GM19397 (cell line): ENCODE measurements around the gene ZFTA.
A peak's percentile ranks its signal among the peaks of the same experiment; 100 is the strongest.
"Not testable (repeated sequence)": the region's sequence is repeated elsewhere in the genome, so short reads cannot be mapped to it uniquely, and the experiment has no call there.

ENCODE experiments used
- ATAC-seq: cut with Tn5 transposase; IDR thresholded peaks from one replicate; pipeline ENCODE4 v1.9.1; 2021; ENCODE audit warnings: mild to moderate bottlenecking, moderate library complexity; ENCODE audit not compliant: unreplicated experiment

Gene ZFTA

DNA sequence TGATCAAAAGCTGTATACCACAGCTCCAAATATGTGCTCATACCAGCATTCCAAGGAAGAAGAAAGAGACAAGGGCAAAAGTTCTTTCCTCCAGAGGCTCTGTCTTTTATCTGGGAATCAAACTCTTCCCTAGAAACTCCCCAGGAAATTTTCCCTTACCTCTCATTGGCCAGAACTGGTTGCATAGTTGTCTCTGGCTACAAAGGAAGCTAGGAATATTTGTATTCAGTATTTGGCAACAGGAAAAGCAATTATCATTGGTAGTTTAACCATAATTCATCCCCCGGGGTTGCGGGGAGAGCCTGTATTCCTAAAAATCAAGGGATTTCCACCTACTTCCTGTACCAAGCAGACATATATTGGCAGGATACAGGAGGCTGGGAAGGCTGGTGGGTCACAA, 10.5 kb upstream of the ZFTA start:
- no peak for ATAC-seq

DNA sequence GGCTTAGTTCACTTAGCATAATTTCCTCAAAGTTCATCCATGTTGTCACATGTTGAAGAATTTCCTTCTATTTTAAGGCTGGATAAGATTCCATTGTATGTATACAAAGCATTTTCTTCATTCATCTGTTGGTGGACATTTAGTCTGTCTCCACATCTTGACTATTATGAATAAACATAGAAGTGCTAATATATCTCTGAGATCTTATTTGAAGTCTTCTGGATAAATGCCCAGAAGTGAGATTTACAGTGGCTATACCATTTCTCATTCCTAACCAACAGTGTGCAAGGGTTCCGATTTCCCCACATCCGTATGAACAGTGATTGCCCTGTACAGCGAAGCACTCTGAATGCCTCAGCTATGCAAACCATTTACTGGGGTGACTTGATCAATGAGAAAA, 6.6 kb upstream of the ZFTA start:
- no peak for ATAC-seq

DNA sequence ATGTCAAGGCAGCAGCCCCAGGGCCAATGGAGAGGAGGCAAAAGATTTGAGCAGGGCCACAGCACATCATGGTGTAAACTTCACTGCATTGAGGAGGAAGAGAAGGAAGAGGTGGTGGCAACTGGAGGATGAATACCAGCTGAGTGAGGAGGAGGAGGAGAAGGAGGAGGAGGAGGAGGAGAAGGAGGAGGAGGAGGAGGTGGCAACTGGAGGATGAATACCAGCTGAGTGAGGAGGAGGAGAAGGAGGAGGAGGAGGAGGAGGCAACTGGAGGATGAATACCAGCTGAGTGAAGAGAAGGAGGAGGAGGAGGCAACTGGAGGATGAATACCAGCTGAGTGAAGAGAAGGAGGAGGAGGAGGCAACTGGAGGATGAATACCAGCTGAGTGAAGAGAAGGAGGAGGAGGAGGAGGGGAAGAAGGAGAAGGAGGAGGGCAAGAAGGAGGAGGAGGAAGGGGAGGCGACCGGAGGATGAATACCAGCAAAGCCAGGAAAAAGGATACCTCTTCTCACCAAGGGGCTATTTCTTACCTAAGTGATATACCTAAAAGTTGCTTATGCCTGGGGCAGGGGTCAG, 3.3 kb upstream of the ZFTA start:
- not testable (repeated sequence) for ATAC-seq

DNA sequence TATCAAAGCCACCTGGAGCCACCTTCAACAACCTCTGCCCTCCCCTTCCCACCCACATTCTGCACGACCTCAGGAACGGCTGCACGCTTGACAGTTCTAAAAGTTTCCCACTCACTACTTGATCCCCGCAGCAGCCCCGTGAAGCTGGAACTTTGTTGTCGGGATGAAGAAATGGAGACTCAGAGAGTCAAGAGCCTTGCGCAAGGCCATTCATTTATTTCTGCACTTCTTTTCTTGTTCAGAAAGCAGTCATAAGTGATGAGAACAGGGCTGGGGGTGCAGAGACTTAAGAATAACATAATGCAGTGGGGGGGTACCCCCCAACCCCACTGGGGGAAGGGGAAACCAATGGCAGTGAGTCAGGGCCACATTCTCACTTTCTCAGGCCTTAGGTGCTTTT, 2.2 kb upstream of the ZFTA start:
- no peak for ATAC-seq

DNA sequence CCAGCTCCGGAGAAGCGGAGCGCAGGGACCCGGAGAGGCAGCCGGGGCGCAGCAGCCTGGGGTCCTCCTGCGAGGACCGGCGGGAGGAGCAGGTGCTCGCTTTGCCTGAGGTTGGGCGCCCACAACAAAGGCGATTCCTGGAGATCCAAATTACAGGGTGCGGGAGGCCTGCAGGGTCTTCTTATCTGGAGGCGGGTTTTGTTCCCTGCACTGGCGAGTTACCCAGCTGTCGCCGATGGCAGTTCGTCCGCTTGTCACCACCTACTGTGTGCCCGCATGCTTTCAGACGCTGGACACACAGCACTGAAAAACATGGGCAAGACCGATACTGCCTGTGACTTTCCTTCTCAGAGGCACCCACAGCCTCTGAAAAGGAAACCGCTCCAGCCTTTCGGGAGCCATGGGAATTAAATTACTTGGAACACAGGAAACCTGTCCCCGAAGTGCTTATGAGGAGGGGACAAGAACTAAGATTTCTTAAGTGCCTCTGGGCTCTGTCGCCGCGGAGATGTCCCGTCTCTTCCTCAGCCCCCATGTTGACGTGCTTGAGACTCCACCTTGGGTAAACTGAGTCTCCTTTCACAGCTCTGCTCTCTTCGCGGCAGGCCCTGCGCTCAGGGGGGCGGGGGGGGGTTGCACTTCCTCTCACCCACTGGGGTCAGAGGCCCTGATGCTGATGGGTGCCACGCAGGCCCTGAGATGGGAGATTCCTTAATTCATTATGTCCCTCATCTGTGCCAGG, 1.3 kb upstream of the ZFTA start:
- ATAC-seq = no peak

DNA sequence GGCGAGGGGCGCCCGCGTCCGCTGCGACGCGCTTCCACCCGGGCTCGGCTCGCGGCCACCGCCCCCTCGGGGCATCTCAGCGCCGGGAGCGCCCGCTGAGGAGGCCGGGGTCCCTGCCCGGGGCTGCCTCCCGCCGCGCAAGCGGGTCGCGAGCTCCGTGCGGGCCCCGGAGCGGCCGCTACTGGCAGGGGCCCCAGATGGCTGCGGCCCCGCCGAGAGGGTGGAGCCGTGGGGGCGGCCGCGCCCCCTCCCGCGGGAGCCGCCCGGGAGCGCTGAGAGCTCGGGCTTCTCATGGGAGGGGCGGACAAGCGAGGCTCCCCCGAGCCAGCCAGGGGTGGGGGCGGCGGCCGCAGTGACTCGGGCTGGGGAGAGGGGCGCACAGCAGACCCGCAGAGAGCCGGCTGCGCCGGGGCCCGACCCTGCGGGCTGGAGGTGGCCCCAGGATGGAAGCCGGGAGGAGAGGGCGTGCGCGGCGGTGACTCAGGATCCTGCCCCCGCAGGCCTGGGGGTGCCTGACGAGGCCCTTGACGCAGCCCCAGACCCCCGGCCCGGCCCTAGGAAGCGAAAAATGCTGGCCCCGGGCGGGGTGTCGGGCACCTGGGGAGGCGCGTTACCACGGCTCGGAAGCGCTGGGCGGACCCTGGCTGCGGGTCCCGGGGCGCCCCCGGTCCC, 603 bp upstream of the ZFTA start:
- ATAC-seq = peak; percentile 28

DNA sequence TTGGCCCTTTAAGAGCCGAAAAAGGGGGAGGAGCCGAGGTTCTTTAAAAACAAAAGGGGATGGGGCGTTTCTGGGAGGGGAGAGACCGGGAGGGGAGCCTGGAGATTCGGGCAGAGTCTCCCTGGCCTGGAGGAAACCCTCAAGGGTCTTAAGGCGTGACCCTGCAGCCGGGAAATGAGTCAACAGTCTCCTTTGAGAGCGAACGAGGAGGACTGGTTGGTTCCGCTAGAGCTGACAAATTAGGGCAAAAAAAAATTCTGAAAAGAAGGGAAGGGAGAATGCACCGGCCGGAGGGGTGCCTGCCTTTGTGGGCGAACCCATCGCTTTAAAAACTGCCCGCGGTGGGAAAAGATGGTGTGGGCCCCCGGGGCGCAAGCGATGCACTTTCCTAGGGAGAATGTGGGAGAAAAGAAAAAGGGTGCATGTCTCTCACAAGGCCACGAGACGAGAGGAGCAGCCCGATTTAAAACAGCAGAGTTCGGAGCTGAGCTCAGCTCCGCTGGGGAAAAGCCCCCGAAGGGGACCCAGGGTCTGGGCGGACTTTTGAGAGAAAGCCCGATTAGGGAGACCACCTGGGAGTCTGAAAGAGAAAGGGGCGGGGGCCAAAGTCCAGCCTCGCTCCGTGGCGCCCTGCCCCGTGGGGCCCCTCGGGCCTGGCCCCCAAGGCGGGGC, 874 bp downstream of the ZFTA start:
- ATAC-seq = peak; percentile 14

DNA sequence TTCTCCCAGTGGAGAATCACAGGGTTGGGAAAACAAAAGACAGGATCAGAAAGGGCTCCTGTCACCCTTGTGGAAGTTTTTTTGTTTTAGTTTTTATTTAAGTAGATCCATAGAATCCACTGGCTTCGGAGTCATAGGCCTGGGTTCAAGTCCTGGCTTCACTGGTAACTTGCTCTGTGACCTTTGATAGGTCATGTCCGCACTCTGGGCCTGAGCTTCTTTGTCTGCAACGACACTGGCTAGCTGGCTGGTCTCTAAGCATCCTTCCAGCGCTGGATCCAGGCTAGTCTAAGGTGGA, 1.4 kb downstream of the ZFTA start:
- ATAC-seq = no peak

DNA sequence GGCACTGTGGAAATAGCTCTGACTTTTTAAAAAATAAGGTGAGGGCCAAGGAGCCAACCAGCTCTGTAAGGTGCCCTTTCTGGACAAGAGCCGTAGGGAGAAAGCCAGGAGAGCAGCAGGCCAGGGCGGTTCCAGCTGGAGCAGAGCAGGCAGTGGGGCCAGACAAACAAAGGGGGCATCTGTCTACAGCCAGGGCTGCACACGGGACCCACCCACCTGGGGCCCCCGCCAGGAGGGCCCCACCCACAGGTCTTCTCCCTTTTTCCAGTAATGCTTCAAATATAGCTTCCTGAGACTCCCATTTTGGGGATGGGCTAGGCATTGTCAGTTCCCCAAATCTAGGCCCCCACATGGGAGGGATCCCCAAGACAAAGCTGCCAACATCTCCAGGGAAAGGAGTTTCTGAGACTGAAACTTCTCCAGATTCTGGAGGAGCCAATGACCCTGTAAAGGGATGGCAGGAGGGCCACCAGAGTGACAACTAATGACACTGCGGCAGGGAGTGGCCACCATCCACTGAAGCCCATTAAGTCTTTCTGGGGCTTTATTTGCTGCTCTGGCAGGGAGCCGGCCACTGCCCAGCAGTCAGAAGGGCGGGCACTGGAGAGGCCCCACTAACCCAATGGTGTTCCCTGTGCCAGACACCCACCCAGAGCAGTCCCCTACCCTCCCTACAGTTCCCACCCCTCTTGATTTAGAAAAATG, 1.9 kb downstream of the ZFTA start:
- no peak for ATAC-seq

DNA sequence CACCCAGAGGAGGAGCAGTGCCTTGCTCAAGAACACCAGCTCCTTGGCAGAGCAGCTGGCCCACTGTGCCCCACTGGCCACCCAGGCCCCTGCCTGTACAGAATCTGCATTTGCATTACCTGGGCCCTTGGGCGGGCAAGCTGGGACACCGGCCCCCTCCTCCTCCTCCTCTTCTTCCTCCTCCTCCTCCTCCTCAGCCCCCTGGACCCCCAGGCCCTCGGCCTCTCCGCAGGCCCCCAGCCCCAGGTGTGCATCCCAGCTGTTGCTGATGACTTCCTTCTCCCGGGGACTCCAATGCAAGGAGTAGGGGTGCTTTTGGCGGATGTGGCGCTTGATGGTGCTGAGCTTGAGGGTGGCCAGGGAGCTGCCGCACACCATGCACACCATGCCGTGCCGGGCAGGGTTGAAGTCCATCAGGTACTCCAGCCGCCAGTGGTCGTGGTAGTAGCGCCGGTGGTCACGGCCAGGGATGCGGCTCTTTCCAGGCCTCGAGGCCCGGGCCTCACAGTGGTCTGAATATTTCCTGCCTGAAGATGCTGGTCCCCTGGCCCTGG, 2.8 kb downstream of the ZFTA start:
- ATAC-seq = no peak

DNA sequence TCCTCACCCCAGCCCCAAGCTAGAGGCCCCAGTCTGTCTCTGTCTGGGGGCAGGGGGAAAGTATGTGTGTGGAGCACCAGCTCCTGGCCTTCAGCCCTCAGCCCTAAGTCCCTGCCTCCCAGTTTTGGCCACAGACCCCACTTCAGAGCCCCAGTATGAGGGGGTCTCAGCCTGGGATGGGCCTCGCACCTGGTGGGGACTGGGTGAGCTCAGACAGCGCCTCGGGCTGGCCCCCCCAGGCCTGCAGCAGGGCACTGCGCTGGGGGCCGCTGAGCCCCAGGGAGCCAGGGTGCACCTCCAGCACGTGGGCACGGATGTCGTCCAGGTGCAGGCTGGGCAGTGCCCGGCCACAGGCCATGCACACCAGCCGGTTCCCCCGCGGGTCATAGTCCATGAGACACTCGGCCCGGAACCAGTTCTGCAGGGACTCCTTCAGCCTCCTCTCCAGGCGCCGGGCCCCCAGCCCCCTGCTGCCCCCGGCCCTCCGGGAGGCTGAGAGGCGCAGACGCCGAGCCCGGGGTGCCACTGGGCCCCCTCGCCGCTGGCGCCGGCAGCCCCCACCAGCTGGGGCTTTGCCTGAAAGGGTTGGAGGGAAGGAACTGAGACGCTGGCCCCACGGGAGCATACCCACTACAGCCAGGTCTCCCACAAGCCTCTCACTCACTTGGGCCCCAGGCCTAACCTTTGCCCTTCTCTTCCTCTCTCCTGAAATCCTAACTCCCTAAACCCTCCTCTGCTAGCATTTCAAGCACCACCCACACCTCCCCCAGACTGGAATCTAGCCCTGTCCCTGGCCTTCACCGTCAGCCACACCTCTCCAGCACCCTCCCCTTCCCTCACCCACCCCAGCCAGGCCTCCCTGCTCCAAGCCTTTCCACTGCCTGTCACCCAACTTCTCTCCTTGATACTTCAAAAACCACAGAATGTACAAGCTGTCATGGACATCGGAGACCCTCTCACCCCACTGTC, 3.6 kb downstream of the ZFTA start:
- no peak for ATAC-seq

DNA sequence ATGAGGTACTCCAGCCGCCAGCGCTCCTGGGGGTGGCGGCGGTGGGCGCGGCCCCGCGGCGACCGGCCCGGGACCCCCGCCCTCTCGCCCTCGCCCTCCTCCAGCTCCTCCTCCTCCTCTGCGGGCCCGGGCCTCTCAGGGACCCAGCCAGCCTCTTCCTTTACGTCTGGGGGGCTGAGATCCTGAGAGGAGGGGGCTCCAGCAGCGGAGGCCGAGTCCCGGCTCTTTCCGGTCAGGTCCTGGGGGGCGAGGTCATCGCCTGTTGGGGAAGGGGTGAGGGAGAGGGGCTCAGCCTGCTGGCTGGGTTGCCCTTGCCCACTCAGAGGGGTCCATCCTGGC, 4.3 kb downstream of the ZFTA start:
- no peak for ATAC-seq

DNA sequence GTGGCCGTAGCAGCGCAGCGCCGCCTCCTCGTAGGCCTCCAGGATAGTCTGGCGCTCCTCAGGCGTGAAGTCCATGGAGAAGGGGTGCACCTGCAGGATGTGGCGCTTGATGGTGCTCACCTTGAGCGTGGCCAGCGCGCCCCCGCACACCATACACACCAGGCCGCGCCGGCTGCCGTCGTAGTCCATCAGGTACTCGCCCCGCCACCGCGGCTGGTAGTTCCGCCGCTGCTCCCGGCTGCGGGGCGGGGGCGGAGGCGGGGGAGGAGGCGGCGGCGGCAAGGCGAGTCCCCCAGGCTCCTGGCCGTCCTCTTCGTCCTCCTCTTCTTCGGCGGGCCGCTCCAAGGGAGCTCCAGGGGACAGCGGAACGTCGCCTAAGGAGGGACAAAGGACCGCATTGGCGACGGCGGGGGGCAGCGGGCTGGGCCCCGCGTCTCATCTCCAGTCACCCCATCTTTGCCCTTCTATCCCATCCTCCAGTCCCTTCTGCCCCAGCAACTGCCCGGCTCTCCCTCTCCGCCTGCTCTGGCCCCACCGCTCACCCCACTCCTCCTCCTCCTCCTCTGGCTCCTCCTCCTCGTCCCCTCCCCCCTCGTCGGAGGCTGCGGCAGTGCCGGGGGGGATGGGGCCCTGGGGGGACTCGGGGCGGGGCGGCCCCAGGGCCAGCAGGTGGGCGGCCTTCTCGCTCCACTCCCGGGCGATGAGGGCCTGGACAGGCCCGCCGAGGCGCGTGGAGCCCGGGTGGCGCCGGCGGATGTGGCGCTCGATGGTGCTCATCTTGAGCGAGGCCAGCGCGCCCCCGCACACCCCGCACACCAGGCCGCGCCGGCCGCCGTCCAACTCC, 4.9 kb downstream of the ZFTA start:
- ATAC-seq = no peak

DNA sequence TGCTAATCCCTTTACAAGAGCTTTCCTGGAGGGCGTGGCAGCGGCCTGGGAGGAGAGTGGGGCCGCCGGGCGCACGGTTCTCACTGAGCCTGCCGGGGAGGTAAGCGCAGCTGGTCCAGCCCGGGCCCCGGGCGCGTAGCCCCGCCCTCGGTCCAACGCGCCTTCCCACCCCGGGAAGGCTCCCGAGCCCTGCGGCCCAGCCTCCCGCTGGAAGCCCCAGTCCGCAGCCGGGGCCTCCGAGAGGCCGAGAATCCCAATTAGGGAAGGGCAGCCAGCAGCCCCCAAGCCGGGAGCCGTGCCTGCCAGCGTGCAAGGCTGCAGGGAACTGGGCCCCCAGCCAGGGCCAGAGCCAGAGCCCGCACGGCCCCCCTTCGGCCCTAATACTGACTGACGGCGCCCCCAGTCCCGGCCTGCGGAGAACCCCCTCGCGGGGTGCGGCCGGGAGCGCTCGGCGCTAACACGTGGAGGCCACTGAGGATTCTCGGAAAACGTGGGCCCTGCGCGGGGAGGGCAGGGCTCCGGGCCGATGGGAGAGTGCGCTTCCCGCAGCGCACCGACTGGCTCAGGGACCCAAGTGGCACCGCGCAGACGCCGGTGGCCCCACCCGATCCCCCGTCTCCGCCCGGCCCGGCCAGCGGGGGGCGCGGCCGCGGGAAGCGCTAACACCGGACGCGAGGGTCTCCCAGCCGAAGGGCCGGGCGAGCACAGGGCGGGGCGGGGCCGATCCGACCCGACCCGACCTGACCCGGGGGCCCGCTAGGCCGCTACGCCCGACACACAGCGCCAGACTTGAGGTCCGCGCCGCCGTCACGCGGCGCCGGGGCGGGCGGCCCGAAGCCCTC, 5.7 kb downstream of the ZFTA start:
- ATAC-seq = no peak

DNA sequence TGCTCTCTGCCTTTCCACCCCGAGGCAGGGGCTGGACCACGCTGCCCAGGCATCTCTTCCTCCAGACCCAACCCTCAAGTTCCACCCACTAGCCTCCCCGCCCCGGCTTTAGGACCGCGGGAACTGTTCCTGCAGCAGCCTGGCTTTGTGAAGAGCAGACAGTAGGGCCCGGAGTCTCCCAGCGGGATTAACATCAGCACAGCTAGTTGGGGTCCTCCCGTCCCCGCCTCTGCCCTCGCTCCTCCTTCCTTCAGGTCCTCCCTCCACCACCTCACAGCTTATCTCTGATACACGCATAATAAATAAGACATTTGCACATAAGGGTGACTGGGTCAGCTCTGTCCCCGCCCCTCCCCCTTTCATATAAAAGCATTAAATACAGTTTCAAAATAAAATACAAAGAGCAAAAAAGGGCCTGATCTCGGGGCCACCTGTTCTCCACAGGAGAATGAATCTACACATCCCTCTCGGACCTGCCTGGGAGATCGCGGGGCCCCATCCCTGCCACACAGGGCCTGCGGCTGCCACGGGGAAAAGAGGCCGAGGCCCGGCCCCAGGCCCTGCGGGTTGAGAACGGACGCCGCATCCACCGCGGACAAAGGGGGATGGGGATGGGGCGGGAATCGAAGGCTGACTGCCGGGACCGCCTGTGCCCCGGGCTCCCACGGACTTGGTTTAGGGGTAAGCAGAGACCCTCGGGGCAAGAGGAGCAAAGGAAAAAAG, 6.5 kb downstream of the ZFTA start:
- no peak for ATAC-seq

DNA sequence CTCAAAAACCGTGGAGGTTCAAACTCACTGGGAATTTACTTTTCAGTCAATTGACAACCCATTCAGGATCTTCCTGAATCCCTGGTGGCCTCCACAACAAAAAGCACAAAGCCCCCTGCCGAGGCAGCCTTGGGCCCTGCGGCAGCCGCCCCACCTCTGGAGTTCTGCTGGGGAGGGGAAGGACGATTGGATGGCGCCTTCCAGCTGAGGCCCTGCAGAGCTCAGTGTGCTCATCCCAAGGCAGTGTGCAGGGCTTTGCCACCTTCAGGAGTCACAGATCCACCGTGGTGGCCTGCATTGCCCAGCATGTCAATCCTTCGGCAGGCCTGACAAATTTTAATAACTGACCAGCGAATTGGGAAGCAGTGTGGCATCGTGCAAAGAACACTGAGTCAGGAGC, 7.4 kb downstream of the ZFTA start:
- no peak for ATAC-seq

DNA sequence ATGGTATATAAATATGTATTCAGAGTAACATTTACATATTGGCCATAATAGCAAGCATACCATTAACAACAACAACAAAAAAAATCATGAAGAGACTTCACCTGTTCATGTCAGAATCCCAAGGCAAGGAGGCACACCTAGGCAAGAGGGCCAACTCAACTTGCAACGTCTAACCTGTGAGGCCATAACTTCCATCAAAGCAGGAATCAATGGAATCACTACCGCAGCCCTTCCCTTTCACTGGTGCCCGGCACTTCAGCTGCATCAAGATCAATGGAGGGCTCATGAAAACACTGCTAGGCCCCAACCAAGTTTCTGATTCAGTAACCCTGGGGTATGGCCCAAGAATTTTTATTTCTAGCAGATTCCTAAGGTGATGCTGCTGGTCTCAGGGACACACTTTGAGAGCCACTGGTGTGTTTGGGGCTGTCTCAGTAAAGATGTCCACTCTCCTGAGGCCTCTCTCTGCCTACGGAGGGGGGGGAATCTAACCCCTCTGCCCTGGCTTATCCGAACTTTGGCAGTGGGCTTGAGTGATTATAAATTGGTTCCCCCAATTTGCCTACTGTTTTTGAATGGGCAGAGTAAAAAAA, 8.0 kb downstream of the ZFTA start:
- ATAC-seq = no peak
